Right lobe of liver (tissue), 6 donors: ENCODE results near the gene ZNF628. TPM values are rescaled to one million over a fixed set of nuclear protein-coding genes. Genes with fewer than 3 reads are reported as not detected.

Experiments
- ATAC-seq, 4 donors: fragments of 200-7000 bp; cut with Tn5 transposase; one replicate each; pipeline ENCODE4 v1.9.1; 2020; ENCODE audit warnings: mild to moderate bottlenecking in 4 of 4, moderate library complexity in 4 of 4
- DNase-seq, 3 donors: peaks; one replicate each; pipeline ENCODE4 v3.0.0-alpha.2; 2020
- H3K27ac ChIP-seq, 3 donors: fragments of 200-600 bp; one replicate each; pipeline ENCODE4 v1.8.0; 2022
- H3K27me3 ChIP-seq, 2 donors: fragments of 200-600 bp; one replicate each; pipeline ENCODE4 v1.8.0; 2022
- H3K36me3 ChIP-seq, 4 donors: fragments of 200-600 bp; sonication (generic) in 1 of 4; one replicate each; pipeline versions ENCODE4 v1.5.1 to v1.8.0; 2017 to 2022; ENCODE audit warnings: control low read depth in 1 of 4
- H3K4me1 ChIP-seq, 4 donors: fragments of 200-600 bp; sonication (generic) in 1 of 4; one replicate each; pipeline versions ENCODE4 v1.5.1 to v1.8.0; 2017 to 2022; ENCODE audit warnings: control low read depth in 1 of 4
- H3K4me3 ChIP-seq, 3 donors: fragments of 200-600 bp; one replicate each; pipeline ENCODE4 v1.8.0; 2022
- H3K9me3 ChIP-seq, 4 donors: fragments of 200-600 bp; sonication (generic) in 1 of 4; one replicate each; pipeline versions ENCODE4 v1.5.1 to v1.8.0; 2017 to 2022; ENCODE audit warnings: control low read depth in 1 of 4
- CTCF ChIP-seq, 4 donors: fragments of 200-600 bp in 3 of 4; fragments of 450-650 bp in 1 of 4; IDR thresholded peaks; one replicate each; pipeline versions ENCODE4 v1.5.1 to v1.8.0; 2016 to 2022; ENCODE audit warnings: antibody characterized with exemption in 4 of 4, mild to moderate bottlenecking in 2 of 4
- POLR2A ChIP-seq: fragments of 450-650 bp; IDR thresholded peaks from one replicate; pipeline ENCODE4 v1.6.1; 2017; ENCODE audit warnings: antibody characterized with exemption, mild to moderate bottlenecking
- WGBS: methylation state at CpG from one replicate; pipeline ENCODE4 v1.1.6; 2018; ENCODE audit warnings: low coverage, low lambda C conversion rate; ENCODE audit not compliant: insufficient coverage; ENCODE audit errors: missing lambda C conversion rate; 5-methylcytosine and 5-hydroxymethylcytosine counted together
- intact Hi-C, 2 donors: fragments of 100-400 bp; cut with DNase I; formaldehyde crosslinking; loops; one replicate each; pipeline versions ENCODE4 v1.11.2 to v1.14.1; 2022
- total RNA-seq, 6 experiments: library from RNA; depleted of rRNA in 2 of 6; stranded (reverse); fragments of >200 nt in 2 of 6; fragmentation: NEBNext Ultra II Directional in 3 of 6; extraction: Animal tissue kit (Norgen Biotek cat#: 25700) in 3 of 6; gene quantifications; one replicate each; pipeline versions ENCODE4 v1.1.0 to v1.2.4, GENCODE V29; 2016 to 2023
- donor health status: DM: no; HTN: yes; CAD: no.
- donor health status: DM: no; HTN: no; CAD: no.
- donor health status: DM: no; HTN: no; CAD: no.
- donor health status: DM: no; HTN: yes; CAD: no.
- donor health status: DM: no; HTN: yes; CAD: no.

The ZNF628 gene
- total RNA-seq, 6 experiments from 2014 or later = 3.4 to 9.2 (median 4.4) TPM

DNA sequence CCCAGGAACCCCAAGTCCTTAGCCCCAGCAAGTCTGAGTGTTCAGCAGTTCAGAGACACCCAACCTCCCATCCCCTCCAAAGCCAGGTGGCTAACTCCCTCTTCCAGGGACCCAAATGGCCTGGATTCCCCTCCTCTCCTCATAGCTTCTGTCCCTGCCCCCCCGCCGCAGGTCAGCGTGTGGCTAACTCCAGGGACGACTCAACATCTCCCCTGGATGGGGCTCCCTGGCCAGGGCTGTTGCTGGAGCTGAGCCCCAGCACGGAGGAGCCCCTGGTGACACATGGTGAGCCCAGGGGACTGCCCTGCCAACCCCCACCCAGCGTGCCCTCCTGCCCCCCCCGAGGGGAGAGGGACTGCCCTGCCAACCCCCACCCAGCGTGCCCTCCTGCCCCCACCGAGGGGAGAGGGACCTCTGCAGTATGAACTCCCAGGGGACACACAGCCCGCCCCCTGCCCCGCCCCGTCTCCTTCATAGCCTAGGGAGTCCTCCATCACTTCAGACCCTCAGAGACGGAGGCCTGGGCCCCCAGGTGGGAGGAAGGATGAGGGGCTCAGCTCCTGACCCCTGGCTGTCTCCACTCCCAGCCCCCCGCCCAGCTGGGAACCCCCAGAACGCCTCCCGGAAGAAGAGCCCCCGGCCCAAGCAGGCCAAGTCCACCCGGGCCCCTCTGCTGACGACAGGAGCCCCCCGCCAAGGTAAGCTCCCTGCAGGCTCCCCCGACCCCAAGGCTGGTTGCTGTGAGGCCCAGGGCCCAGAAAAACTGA lies 13.5 kb downstream of the ZNF628 start:
- no peak overlapping the region for H3K27ac ChIP-seq
- H3K9me3 ChIP-seq = no peaks in the 10 kb centered on the region
- 46% methylated on average over 6 of the region's 21 CpGs for WGBS
- no peaks in the 10 kb centered on the region for H3K36me3 ChIP-seq
- no peak for ATAC-seq
- H3K4me1 ChIP-seq = no peaks in the 10 kb centered on the region
- no peaks in the 10 kb centered on the region for H3K27me3 ChIP-seq
- H3K4me3 ChIP-seq = no peak overlapping the region
- no peak for DNase-seq
- intact Hi-C loops = loop anchor here in 1 of 2 donors (10.0 kb wide), 1 partner anchor 345 kb away; the partner anchor contains the start of gene TNNT1
- TF ChIP-seq POLR2A = no peak
- no peak for TF ChIP-seq CTCF (IDR thresholded peaks at IDR 0.05)

DNA sequence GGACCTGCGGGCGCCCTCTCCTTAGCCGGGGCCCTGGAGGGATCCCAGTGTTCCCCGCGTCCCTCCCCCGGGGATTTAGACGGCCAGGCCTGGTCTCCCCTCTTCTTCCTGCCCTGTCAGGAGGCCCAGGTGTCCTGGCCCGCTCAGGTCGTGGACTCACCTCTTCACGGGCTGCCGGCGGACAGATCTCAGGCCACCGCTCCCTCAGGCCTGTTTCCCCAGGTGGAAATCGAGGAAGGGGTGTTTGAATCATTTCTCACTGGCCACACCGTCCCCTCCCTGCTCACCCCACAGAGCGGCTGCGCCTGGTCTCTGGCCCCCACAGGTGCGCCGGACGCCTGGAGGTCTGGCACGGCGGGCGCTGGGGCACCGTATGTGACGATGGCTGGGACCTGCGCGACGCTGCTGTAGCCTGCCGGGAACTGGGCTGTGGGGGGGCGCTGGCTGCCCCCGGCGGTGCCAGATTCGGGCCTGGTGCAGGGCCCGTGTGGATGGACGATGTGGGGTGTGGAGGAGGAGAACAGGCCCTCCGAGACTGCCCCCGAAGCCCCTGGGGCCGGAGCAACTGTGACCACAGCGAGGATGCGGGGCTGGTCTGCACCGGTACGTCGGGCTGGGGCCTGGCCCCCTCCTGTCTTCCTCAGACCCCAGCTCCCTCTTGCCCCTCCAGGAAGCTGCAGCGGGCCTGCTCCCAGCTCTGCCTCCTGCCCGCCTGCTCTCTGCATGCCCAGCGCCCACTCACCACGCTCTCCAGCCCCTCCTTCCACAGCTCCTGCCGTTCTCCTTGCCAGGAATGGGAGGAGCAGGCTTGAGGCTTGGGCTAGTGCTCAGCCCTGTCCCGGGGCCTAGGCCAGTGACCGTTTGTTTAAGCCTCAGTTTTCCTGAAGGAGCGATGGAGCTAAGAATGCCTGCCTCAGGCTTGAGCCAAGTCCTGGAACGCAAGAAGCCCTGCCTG lies 14.3 kb downstream of the ZNF628 start:
- Histone ChIP-seq H3K4me3 (no peak overlapping the region), H3K4me1 (no peaks in the 10 kb centered on the region), H3K36me3 (no peaks in the 10 kb centered on the region), H3K9me3 (no peaks in the 10 kb centered on the region), H3K27ac (no peak overlapping the region), H3K27me3 (no peaks in the 10 kb centered on the region)
- intact Hi-C loops = loop anchor here in 1 of 2 donors (10.0 kb wide), 1 partner anchor 346 kb away; the partner anchor contains the start of gene TNNT1
- no peak for ATAC-seq
- no peak for DNase-seq
- TF ChIP-seq POLR2A (no peak), CTCF (IDR thresholded peaks at IDR 0.05) (no peak)
- WGBS = 68% methylated on average over 5 of the region's 52 CpGs

DNA sequence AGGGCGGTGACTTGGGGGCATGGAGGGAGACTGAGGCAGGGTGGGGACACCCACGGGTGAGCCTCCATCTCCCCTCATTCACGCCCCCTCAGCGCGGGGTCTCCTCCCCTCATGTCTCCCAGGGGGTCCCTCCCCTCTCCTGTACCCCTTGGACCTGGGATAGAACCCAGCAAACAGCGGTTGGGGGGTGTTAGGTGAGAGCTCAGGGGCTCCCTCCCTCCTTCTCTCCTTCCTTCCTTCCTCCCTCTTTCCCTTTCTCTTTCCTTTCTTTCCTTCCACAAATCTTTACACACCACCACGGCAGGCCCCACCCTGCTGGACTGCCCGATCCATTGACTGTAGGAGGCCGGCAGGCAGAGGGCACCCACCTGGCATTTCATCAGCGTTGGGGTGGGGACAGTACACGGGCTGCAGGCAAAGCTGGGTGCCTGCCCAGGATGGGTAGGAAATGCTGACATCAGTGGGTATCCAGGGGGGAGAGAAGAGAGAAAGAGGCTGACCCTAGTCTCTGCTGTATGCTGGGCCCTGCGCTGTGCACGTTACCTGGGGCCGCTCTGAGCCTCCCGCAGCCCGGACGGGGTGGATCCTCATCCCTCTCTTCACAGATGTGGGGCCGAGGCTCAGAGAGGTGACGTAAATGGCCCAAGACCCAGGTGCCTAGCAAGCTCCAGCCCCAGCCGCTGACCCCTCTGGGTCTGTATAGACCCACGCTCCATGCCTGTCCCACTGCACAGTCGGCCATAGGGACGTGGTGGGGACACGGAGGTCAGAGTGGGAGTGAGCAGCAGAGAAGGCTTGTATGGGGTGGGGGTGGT lies 15.3 kb downstream of the ZNF628 start:
- Histone ChIP-seq H3K27ac (no peak overlapping the region), H3K4me1 (no peaks in the 10 kb centered on the region), H3K27me3 (no peaks in the 10 kb centered on the region), H3K4me3 (no peak overlapping the region), H3K9me3 (no peaks in the 10 kb centered on the region), H3K36me3 (no peaks in the 10 kb centered on the region)
- no peak for TF ChIP-seq POLR2A
- no peak for TF ChIP-seq CTCF (IDR thresholded peaks at IDR 0.05)
- ATAC-seq (no peak), DNase-seq (no peak)
- WGBS = 53% methylated on average over 11 of the region's 24 CpGs
- intact Hi-C loops = loop anchor here in 1 of 2 donors (10.0 kb wide), 1 partner anchor 347 kb away; the partner anchor contains the start of gene TNNT1

DNA sequence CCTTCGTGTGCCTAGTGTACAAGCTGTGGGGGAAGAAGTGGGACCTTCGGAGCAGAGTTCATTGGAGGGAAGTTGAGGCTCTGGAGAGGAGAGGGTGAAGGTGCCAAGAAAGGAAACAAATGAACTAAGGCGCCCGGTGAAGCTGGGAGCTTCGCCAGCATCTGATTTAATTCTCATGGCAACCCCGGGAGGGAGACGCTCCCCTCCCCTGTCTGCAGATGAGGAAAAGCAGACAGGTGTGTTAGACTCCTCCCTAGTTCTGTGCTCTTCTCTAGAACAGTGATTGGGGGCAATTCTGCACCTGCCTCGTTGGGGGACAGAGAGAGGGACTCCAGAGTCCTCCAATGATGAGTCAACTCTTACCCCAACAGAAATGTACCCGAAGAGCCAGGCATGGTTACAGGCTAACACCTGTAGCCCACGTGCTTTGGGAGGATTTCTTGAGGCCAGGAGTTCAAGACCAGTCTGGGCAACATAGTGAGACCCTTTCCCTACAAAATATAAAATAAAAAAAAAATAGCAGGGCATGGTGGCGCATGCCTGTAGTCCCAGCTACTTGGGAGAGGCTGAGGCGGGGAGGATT lies 16.0 kb downstream of the ZNF628 start:
- no peak for ATAC-seq

More for the DNA sequence above, 16.0 kb downstream of the ZNF628 start:
- H3K4me1 ChIP-seq = no peaks in the 10 kb centered on the region
- H3K9me3 ChIP-seq = no peaks in the 10 kb centered on the region
- no peak for TF ChIP-seq CTCF (IDR thresholded peaks at IDR 0.05)
- TF ChIP-seq POLR2A = no peak
- WGBS = 59% methylated on average over 9 of the region's 12 CpGs
- no peaks in the 10 kb centered on the region for H3K36me3 ChIP-seq
- H3K27me3 ChIP-seq = no peaks in the 10 kb centered on the region
- no peak overlapping the region for H3K27ac ChIP-seq
- no peak for DNase-seq
- no peak overlapping the region for H3K4me3 ChIP-seq
- intact Hi-C loops = loop anchor here in 1 of 2 donors (10.0 kb wide), 1 partner anchor 348 kb away; the partner anchor contains the start of gene TNNT1
